ENCODE results near the gene RCOR1.
A peak's percentile ranks its signal among the peaks of the same experiment; 100 is the strongest.

Gene RCOR1

GRCh38 chr14:102684298-102684663 lies 91.8 kb downstream of the RCOR1 start:
- DNase-seq = no peak

- no peak for DNase-seq
Observed at GRCh38 chr14:102686196-102686801, 93.8 kb downstream of the RCOR1 start.

- no peak for DNase-seq
Observed at GRCh38 chr14:102688290-102688689, 95.8 kb downstream of the RCOR1 start.

- no peak for DNase-seq
Observed at GRCh38 chr14:102690509-102691286, 98.2 kb downstream of the RCOR1 start.

GRCh38 chr14:102691763-102692162 lies 99.3 kb downstream of the RCOR1 start:
- no peak for DNase-seq

- DNase-seq = no peak
Observed at GRCh38 chr14:102692334-102692733, 99.9 kb downstream of the RCOR1 start.

- DNase-seq = no peak
Observed at GRCh38 chr14:102693006-102693755, 100.7 kb downstream of the RCOR1 start.

- DNase-seq = peak; percentile 99
Observed at GRCh38 chr14:102694530-102695166, 102.2 kb downstream of the RCOR1 start.

- DNase-seq = no peak
Observed at GRCh38 chr14:102695167-102695555, 102.7 kb downstream of the RCOR1 start.

GRCh38 chr14:102696332-102696731 lies 103.9 kb downstream of the RCOR1 start:
- DNase-seq = no peak

GRCh38 chr14:102696856-102697495 lies 104.5 kb downstream of the RCOR1 start:
- DNase-seq = no peak

GRCh38 chr14:102697501-102697900 lies 105.1 kb downstream of the RCOR1 start:
- DNase-seq = no peak

- no peak for DNase-seq
Observed at GRCh38 chr14:102699416-102700110, 107.1 kb downstream of the RCOR1 start.

- no peak for DNase-seq
Observed at GRCh38 chr14:102708494-102708893, 116.0 kb downstream of the RCOR1 start.

GRCh38 chr14:102711207-102711606 lies 118.8 kb downstream of the RCOR1 start:
- no peak for DNase-seq

GRCh38 chr14:102711946-102712345 lies 119.5 kb downstream of the RCOR1 start:
- no peak for DNase-seq

- DNase-seq = no peak
Observed at GRCh38 chr14:102717276-102717675, 124.8 kb downstream of the RCOR1 start.

GRCh38 chr14:102722646-102723045 lies 130.2 kb downstream of the RCOR1 start:
- DNase-seq = no peak

GRCh38 chr14:102723650-102724049 lies 131.2 kb downstream of the RCOR1 start:
- no peak for DNase-seq

GRCh38 chr14:102726191-102726949 lies 133.9 kb downstream of the RCOR1 start:
- no peak for DNase-seq

GRCh38 chr14:102727336-102728095 lies 135.1 kb downstream of the RCOR1 start:
- DNase-seq = no peak

Data from NCI-H1694 (cell line).